Activated CD8-positive, alpha-beta memory T cell treated with anti-CD3 and anti-CD28 coated beads, Interleukin-2, amount 50 U/mL, for 1 hour (primary cell): Measurements from ENCODE around the gene CNNM2.
"Not testable (repeated sequence)": the region's sequence is repeated elsewhere in the genome, so short reads cannot be mapped to it uniquely, and the experiment has no call there.

Experiments
- DNase-seq: peaks from one replicate; pipeline ENCODE4 v3.0.0-alpha.2; 2020; ENCODE audit errors: extremely low read depth

The CNNM2 gene

GRCh38 chr10:102926842-102927241 lies 8.7 kb downstream of the CNNM2 start:
- DNase-seq = no peak

- no peak for DNase-seq
Measured at GRCh38 chr10:102927311-102928010, 9.4 kb downstream of the CNNM2 start.

GRCh38 chr10:102928442-102928841 lies 10.3 kb downstream of the CNNM2 start:
- DNase-seq = not testable (repeated sequence)

- no peak for DNase-seq
Measured at GRCh38 chr10:102930720-102931119, 12.6 kb downstream of the CNNM2 start.

- no peak for DNase-seq
Measured at GRCh38 chr10:102931643-102932042, 13.5 kb downstream of the CNNM2 start.

GRCh38 chr10:102935505-102935904 lies 17.4 kb downstream of the CNNM2 start:
- DNase-seq = no peak

GRCh38 chr10:102935939-102936605 lies 18.0 kb downstream of the CNNM2 start:
- no peak for DNase-seq

GRCh38 chr10:102941401-102941800 lies 23.3 kb downstream of the CNNM2 start:
- no peak for DNase-seq

GRCh38 chr10:102945449-102945848 lies 27.4 kb downstream of the CNNM2 start:
- DNase-seq = no peak

GRCh38 chr10:102945962-102946361 lies 27.9 kb downstream of the CNNM2 start:
- no peak for DNase-seq

- no peak for DNase-seq
Measured at GRCh38 chr10:102946992-102947391, 28.9 kb downstream of the CNNM2 start.

- no peak for DNase-seq
Measured at GRCh38 chr10:102948176-102948575, 30.1 kb downstream of the CNNM2 start.

GRCh38 chr10:102948786-102949185 lies 30.7 kb downstream of the CNNM2 start:
- no peak for DNase-seq

GRCh38 chr10:102949916-102950315 lies 31.8 kb downstream of the CNNM2 start:
- DNase-seq = no peak

GRCh38 chr10:102951316-102951715 lies 33.2 kb downstream of the CNNM2 start:
- DNase-seq = no peak

GRCh38 chr10:102959360-102959759 lies 41.3 kb downstream of the CNNM2 start:
- DNase-seq = no peak

GRCh38 chr10:102960157-102960556 lies 42.1 kb downstream of the CNNM2 start:
- DNase-seq = no peak

GRCh38 chr10:102962267-102962666 lies 44.2 kb downstream of the CNNM2 start:
- no peak for DNase-seq

- no peak for DNase-seq
Measured at GRCh38 chr10:102962951-102963755, 45.1 kb downstream of the CNNM2 start.

- DNase-seq = no peak
Measured at GRCh38 chr10:102963756-102964025, 45.6 kb downstream of the CNNM2 start.

- DNase-seq = not testable (repeated sequence)
Measured at GRCh38 chr10:102964064-102964463, 46.0 kb downstream of the CNNM2 start.

GRCh38 chr10:102964713-102965112 lies 46.6 kb downstream of the CNNM2 start:
- no peak for DNase-seq

- DNase-seq = no peak
Measured at GRCh38 chr10:102965311-102965851, 47.3 kb downstream of the CNNM2 start.
